ENCODE measurements around the gene ATP2B2.

Gene ATP2B2

GRCh38 chr3:10453431-10454163, 51.8 kb downstream of the ATP2B2 start:
- no peak for DNase-seq
- no peak overlapping the region for H3K27ac ChIP-seq (ENCODE audit: insufficient read depth, low read length, poor library complexity, severe bottlenecking)

GRCh38 chr3:10450494-10451440, 54.6 kb downstream of the ATP2B2 start:
- no peaks in the 10 kb centered on the region for H3K9me3 ChIP-seq (ENCODE audit: control insufficient read depth, low read length)
- DNase-seq = no peak
- no peak overlapping the region for H3K4me3 ChIP-seq (ENCODE audit: insufficient read depth, low read depth, low read length, poor library complexity, severe bottlenecking)
- H3K4me1 ChIP-seq (ENCODE audit: control insufficient read depth, insufficient read depth, low read length, poor library complexity, severe bottlenecking) = no peaks in the 10 kb centered on the region
- H3K27ac ChIP-seq (ENCODE audit: insufficient read depth, low read length, poor library complexity, severe bottlenecking) = no peak overlapping the region
- H3K27me3 ChIP-seq (replicated peaks; ENCODE audit: control insufficient read depth, insufficient read depth, low read length, poor library complexity, severe bottlenecking) = no peaks in the 10 kb centered on the region
- no peaks in the 10 kb centered on the region for H3K36me3 ChIP-seq (ENCODE audit: control insufficient read depth, insufficient read depth, low read length)

More at GRCh38 chr3:10453431-10454163, 51.8 kb downstream of the ATP2B2 start:
- Histone ChIP-seq H3K9me3 (ENCODE audit: control insufficient read depth, low read length) (no peaks in the 10 kb centered on the region), H3K36me3 (ENCODE audit: control insufficient read depth, insufficient read depth, low read length) (no peaks in the 10 kb centered on the region), H3K27me3 (replicated peaks; ENCODE audit: control insufficient read depth, insufficient read depth, low read length, poor library complexity, severe bottlenecking) (no peaks in the 10 kb centered on the region), H3K4me3 (ENCODE audit: insufficient read depth, low read depth, low read length, poor library complexity, severe bottlenecking) (no peak overlapping the region), H3K4me1 (ENCODE audit: control insufficient read depth, insufficient read depth, low read length, poor library complexity, severe bottlenecking) (no peaks in the 10 kb centered on the region)

GRCh38 chr3:10449436-10449835, 56.0 kb downstream of the ATP2B2 start:
- H3K27me3 ChIP-seq (replicated peaks; ENCODE audit: control insufficient read depth, insufficient read depth, low read length, poor library complexity, severe bottlenecking) = no peaks in the 10 kb centered on the region

GRCh38 chr3:10448544-10448943, 56.8 kb downstream of the ATP2B2 start:
- Histone ChIP-seq H3K36me3 (ENCODE audit: control insufficient read depth, insufficient read depth, low read length) (no peaks in the 10 kb centered on the region), H3K27me3 (replicated peaks; ENCODE audit: control insufficient read depth, insufficient read depth, low read length, poor library complexity, severe bottlenecking) (no peaks in the 10 kb centered on the region), H3K27ac (ENCODE audit: insufficient read depth, low read length, poor library complexity, severe bottlenecking) (no peak overlapping the region), H3K4me1 (ENCODE audit: control insufficient read depth, insufficient read depth, low read length, poor library complexity, severe bottlenecking) (no peaks in the 10 kb centered on the region), H3K4me3 (ENCODE audit: insufficient read depth, low read depth, low read length, poor library complexity, severe bottlenecking) (no peak overlapping the region), H3K9me3 (ENCODE audit: control insufficient read depth, low read length) (no peaks in the 10 kb centered on the region)
- no peak for DNase-seq

More at GRCh38 chr3:10449436-10449835, 56.0 kb downstream of the ATP2B2 start:
- H3K9me3 ChIP-seq (ENCODE audit: control insufficient read depth, low read length) = no peaks in the 10 kb centered on the region
- DNase-seq = no peak
- no peaks in the 10 kb centered on the region for H3K36me3 ChIP-seq (ENCODE audit: control insufficient read depth, insufficient read depth, low read length)
- no peak overlapping the region for H3K27ac ChIP-seq (ENCODE audit: insufficient read depth, low read length, poor library complexity, severe bottlenecking)
- H3K4me3 ChIP-seq (ENCODE audit: insufficient read depth, low read depth, low read length, poor library complexity, severe bottlenecking) = no peak overlapping the region
- H3K4me1 ChIP-seq (ENCODE audit: control insufficient read depth, insufficient read depth, low read length, poor library complexity, severe bottlenecking) = no peaks in the 10 kb centered on the region

GRCh38 chr3:10447527-10448260, 57.7 kb downstream of the ATP2B2 start:
- no peaks in the 10 kb centered on the region for H3K9me3 ChIP-seq (ENCODE audit: control insufficient read depth, low read length)
- H3K4me3 ChIP-seq (ENCODE audit: insufficient read depth, low read depth, low read length, poor library complexity, severe bottlenecking) = no peak overlapping the region
- no peak for DNase-seq
- H3K4me1 ChIP-seq (ENCODE audit: control insufficient read depth, insufficient read depth, low read length, poor library complexity, severe bottlenecking) = no peaks in the 10 kb centered on the region
- no peaks in the 10 kb centered on the region for H3K36me3 ChIP-seq (ENCODE audit: control insufficient read depth, insufficient read depth, low read length)
- H3K27ac ChIP-seq (ENCODE audit: insufficient read depth, low read length, poor library complexity, severe bottlenecking) = no peak overlapping the region
- H3K27me3 ChIP-seq (replicated peaks; ENCODE audit: control insufficient read depth, insufficient read depth, low read length, poor library complexity, severe bottlenecking) = no peaks in the 10 kb centered on the region

GRCh38 chr3:10447110-10447509, 58.3 kb downstream of the ATP2B2 start:
- no peaks in the 10 kb centered on the region for H3K9me3 ChIP-seq (ENCODE audit: control insufficient read depth, low read length)
- H3K4me1 ChIP-seq (ENCODE audit: control insufficient read depth, insufficient read depth, low read length, poor library complexity, severe bottlenecking) = no peaks in the 10 kb centered on the region
- H3K27me3 ChIP-seq (replicated peaks; ENCODE audit: control insufficient read depth, insufficient read depth, low read length, poor library complexity, severe bottlenecking) = no peaks in the 10 kb centered on the region
- DNase-seq = no peak
- H3K36me3 ChIP-seq (ENCODE audit: control insufficient read depth, insufficient read depth, low read length) = no peaks in the 10 kb centered on the region
- H3K4me3 ChIP-seq (ENCODE audit: insufficient read depth, low read depth, low read length, poor library complexity, severe bottlenecking) = no peak overlapping the region
- H3K27ac ChIP-seq (ENCODE audit: insufficient read depth, low read length, poor library complexity, severe bottlenecking) = no peak overlapping the region

- Histone ChIP-seq H3K4me3 (ENCODE audit: insufficient read depth, low read depth, low read length, poor library complexity, severe bottlenecking) (no peak overlapping the region), H3K36me3 (ENCODE audit: control insufficient read depth, insufficient read depth, low read length) (no peaks in the 10 kb centered on the region), H3K27ac (ENCODE audit: insufficient read depth, low read length, poor library complexity, severe bottlenecking) (no peak overlapping the region), H3K27me3 (replicated peaks; ENCODE audit: control insufficient read depth, insufficient read depth, low read length, poor library complexity, severe bottlenecking) (no peaks in the 10 kb centered on the region), H3K4me1 (ENCODE audit: control insufficient read depth, insufficient read depth, low read length, poor library complexity, severe bottlenecking) (no peaks in the 10 kb centered on the region), H3K9me3 (ENCODE audit: control insufficient read depth, low read length) (no peaks in the 10 kb centered on the region)
- no peak for DNase-seq
Observed at GRCh38 chr3:10445561-10446175, 59.7 kb downstream of the ATP2B2 start.

DNA sequence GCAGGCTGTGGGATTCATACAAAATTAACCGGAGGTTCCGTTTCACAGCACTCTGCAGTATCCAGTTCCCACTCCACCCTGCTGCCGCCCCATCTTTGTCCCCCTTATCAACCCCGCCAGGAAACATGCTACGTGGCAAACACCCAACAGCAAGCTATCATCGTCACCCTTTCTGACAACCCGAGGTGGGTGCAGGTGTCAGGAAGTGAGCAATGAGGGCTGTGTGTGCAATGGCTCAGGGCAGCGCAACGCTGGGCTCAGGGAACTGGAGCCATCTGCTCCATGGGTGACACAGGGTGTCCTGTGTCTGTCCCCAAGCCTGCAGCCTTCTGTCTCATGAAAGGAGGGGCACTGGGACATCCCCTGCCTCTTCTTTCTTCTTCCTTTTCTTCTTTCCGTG, 60.9 kb downstream of the ATP2B2 start:
- H3K27ac ChIP-seq (ENCODE audit: insufficient read depth, low read length, poor library complexity, severe bottlenecking) = no peak overlapping the region

DNA sequence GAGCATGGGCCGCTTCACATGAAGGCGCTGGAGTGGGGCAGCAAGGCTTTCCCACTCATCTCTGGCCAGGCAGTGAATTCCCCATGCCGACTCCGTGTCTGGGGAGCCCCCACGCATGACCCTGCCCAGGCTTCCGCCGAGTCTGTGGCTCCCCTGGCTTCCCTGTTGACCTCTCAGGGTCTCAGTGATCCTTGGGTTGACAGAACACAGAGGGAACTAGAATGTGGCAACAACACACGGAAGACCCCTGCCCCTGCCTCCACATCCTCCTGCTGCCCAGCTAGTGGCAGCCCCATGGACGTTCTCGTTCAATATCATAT, 61.3 kb downstream of the ATP2B2 start:
- Histone ChIP-seq H3K27ac (ENCODE audit: insufficient read depth, low read length, poor library complexity, severe bottlenecking) (no peak overlapping the region), H3K36me3 (ENCODE audit: control insufficient read depth, insufficient read depth, low read length) (no peaks in the 10 kb centered on the region), H3K4me3 (ENCODE audit: insufficient read depth, low read depth, low read length, poor library complexity, severe bottlenecking) (no peak overlapping the region), H3K27me3 (replicated peaks; ENCODE audit: control insufficient read depth, insufficient read depth, low read length, poor library complexity, severe bottlenecking) (no peaks in the 10 kb centered on the region), H3K4me1 (ENCODE audit: control insufficient read depth, insufficient read depth, low read length, poor library complexity, severe bottlenecking) (no peaks in the 10 kb centered on the region), H3K9me3 (ENCODE audit: control insufficient read depth, low read length) (no peaks in the 10 kb centered on the region)
- DNase-seq = no peak

More for the DNA sequence above, 60.9 kb downstream of the ATP2B2 start:
- no peak for DNase-seq
- Histone ChIP-seq H3K4me1 (ENCODE audit: control insufficient read depth, insufficient read depth, low read length, poor library complexity, severe bottlenecking) (no peaks in the 10 kb centered on the region), H3K27me3 (replicated peaks; ENCODE audit: control insufficient read depth, insufficient read depth, low read length, poor library complexity, severe bottlenecking) (no peaks in the 10 kb centered on the region), H3K36me3 (ENCODE audit: control insufficient read depth, insufficient read depth, low read length) (no peaks in the 10 kb centered on the region), H3K4me3 (ENCODE audit: insufficient read depth, low read depth, low read length, poor library complexity, severe bottlenecking) (no peak overlapping the region), H3K9me3 (ENCODE audit: control insufficient read depth, low read length) (no peaks in the 10 kb centered on the region)

Data from effector memory CD4-positive, alpha-beta T cell (primary cell).